HepG2 (cell line): ENCODE data around the gene PBX2. TPM values are rescaled to one million over a fixed set of nuclear protein-coding genes. Genes with fewer than 3 reads are reported as not detected.

Experiments
- ATAC-seq: fragments of 200-7000 bp; cut with Tn5 transposase; 3 replicates; pipeline ENCODE4 v1.9.1; 2020; ENCODE audit warnings: mild to moderate bottlenecking, moderate library complexity
- BruUV-seq: library from RNA; stranded (reverse); fragments of 400-500 nt; replicated peaks from 2 replicates; lab custom pipeline; 2021; lab: Mats Ljungman, UMichigan
- CTCF ChIA-PET: fragments of 300-600 bp; formaldehyde crosslinking; extraction: SDS; loops from one replicate; lab custom pipeline; 2021; ENCODE audit warnings: low total read pairs, inconsistent platforms, low intra/inter-chr PET ratio; lab: Yijun Ruan, JAX
- POLR2A ChIA-PET: fragments of 350-600 bp; sonication (Branson Sonifier 250); formaldehyde crosslinking; loops from one replicate; lab custom pipeline; 2020; ENCODE audit warnings: antibody characterized with exemption, inconsistent platforms; lab: Yijun Ruan, JAX
- DNase-seq: peaks from one replicate; pipeline ENCODE4 v3.0.0-alpha.2; 2015; ENCODE audit warnings: low spot score
- FAIRE-seq: peaks from 3 replicates; lab custom pipeline; 2011; peaks lifted over from hg19 to GRCh38; lab: Jason Lieb, UNC
- H2AFZ ChIP-seq: one replicate; pipeline ENCODE4 v1.6.1; 2011; ENCODE audit warnings: low read length, inconsistent platforms
- H3K27ac ChIP-seq: fragments of 300-600 bp; 3 replicates; pipeline ENCODE4 v1.8.0; 2011; ENCODE audit warnings: mixed run types, mild to moderate bottlenecking, mixed read lengths, low read length, inconsistent platforms; ENCODE audit not compliant: insufficient read depth; ENCODE audit errors: extremely low read length
- H3K27me3 ChIP-seq, 2 experiments: fragments of 200-600 bp in 1 of 2; 2 replicates in 1 of 2; 3 replicates in 1 of 2; pipeline versions ENCODE4 v1.6.0 to v1.8.0; 2011; ENCODE audit warnings: low read length in 2 of 2, mild to moderate bottlenecking in 2 of 2, moderate library complexity in 2 of 2, inconsistent platforms in 1 of 2; ENCODE audit not compliant: insufficient read depth in 2 of 2, control insufficient read depth in 1 of 2
- H3K36me3 ChIP-seq, 2 experiments: fragments of 200-600 bp in 1 of 2; replicated peaks in 1 of 2; 2 replicates in 1 of 2; 3 replicates in 1 of 2; pipeline versions ENCODE4 v1.5.1 to v1.8.0; 2011; ENCODE audit warnings: low read length in 2 of 2, inconsistent platforms in 1 of 2; ENCODE audit not compliant: insufficient read depth in 2 of 2, control insufficient read depth in 1 of 2
- H3K4me1 ChIP-seq: 2 replicates; pipeline ENCODE4 v1.5.1; 2012; ENCODE audit warnings: low read length, inconsistent platforms; ENCODE audit not compliant: insufficient read depth
- H3K4me2 ChIP-seq: 2 replicates; pipeline ENCODE4 v1.6.0; 2011; ENCODE audit warnings: low read depth, low read length, inconsistent platforms
- H3K4me3 ChIP-seq, 3 experiments: fragments of 200-600 bp in 1 of 3; sonication (generic), shearing (Covaris generic) in 1 of 3; replicated peaks in 1 of 3; 2 replicates each; pipeline ENCODE4 v1.5.1; 2011 to 2016; ENCODE audit warnings: low read length in 3 of 3, inconsistent platforms in 2 of 3, low read depth in 2 of 3, mild to moderate bottlenecking in 2 of 3, control low read depth in 1 of 3, mixed read lengths in 1 of 3; ENCODE audit not compliant: insufficient read depth in 1 of 3
- H3K79me2 ChIP-seq: one replicate; pipeline ENCODE4 v1.6.1; 2011; ENCODE audit warnings: low read length, inconsistent platforms; ENCODE audit not compliant: insufficient read depth
- H3K9ac ChIP-seq: 2 replicates; pipeline ENCODE4 v1.6.0; 2011; ENCODE audit warnings: mild to moderate bottlenecking, low read depth, low read length, inconsistent platforms; ENCODE audit not compliant: insufficient read depth
- H3K9me3 ChIP-seq: 2 replicates; pipeline ENCODE4 v1.5.1; 2012; ENCODE audit warnings: mild to moderate bottlenecking, low read length
- H4K20me1 ChIP-seq: 2 replicates; pipeline ENCODE4 v1.6.0; 2011; ENCODE audit warnings: inconsistent platforms, mild to moderate bottlenecking, low read length, moderate library complexity; ENCODE audit not compliant: insufficient read depth
- HIVEP1 ChIP-seq: sonication (generic); formaldehyde crosslinking; IDR thresholded peaks from 2 replicates; pipeline ENCODE4 v1.4.0; 2020; ENCODE audit warnings: mild to moderate bottlenecking, missing genetic modification reagents
- MIER3 ChIP-seq: IDR thresholded peaks from 2 replicates; pipeline ENCODE4 v1.6.1; 2016; ENCODE audit warnings: missing compliant biosample characterization, borderline replicate concordance
- NCOA5 ChIP-seq: sonication (generic); formaldehyde crosslinking; IDR thresholded peaks from 2 replicates; pipeline ENCODE4 v1.4.0; 2020; ENCODE audit warnings: missing genetic modification reagents
- SATB2 ChIP-seq: sonication (generic); formaldehyde crosslinking; IDR thresholded peaks from 2 replicates; pipeline ENCODE4 v1.5.0; 2020; ENCODE audit warnings: missing genetic modification reagents
- ZBTB4 ChIP-seq: sonication (generic); formaldehyde crosslinking; IDR thresholded peaks from 2 replicates; pipeline ENCODE4 v1.4.0; 2020; ENCODE audit warnings: missing genetic modification reagents, mild to moderate bottlenecking, borderline replicate concordance
- ZNF142 ChIP-seq: sonication (generic); formaldehyde crosslinking; IDR thresholded peaks from 2 replicates; pipeline ENCODE4 v1.4.0; 2020; ENCODE audit warnings: missing genetic modification reagents
- ZNF350 ChIP-seq: sonication (generic); formaldehyde crosslinking; IDR thresholded peaks from 2 replicates; pipeline ENCODE4 v1.4.0; 2020; ENCODE audit warnings: mild to moderate bottlenecking, low read depth, missing genetic modification reagents, borderline replicate concordance
- ZUFSP ChIP-seq: sonication (generic); formaldehyde crosslinking; IDR thresholded peaks from 2 replicates; pipeline ENCODE4 v1.9.0; 2021; ENCODE audit warnings: missing genetic modification reagents, mild to moderate bottlenecking, borderline replicate concordance
- in situ Hi-C: cut with HindIII; loops from 2 replicates; pipeline ENCODE4 v1.10.0; 2017; ENCODE audit warnings: low pct_unique_long_range_greater_than_20kb; ENCODE audit not compliant: extremely low pct_ligation_motif_present
- intact Hi-C: fragments of 100-400 bp; cut with micrococcal nuclease; formaldehyde crosslinking; loops from one replicate; pipeline ENCODE4 v1.10.0; 2022; ENCODE audit not compliant: unreplicated experiment
- polyA plus RNA-seq, 8 experiments: library from polyadenylated mRNA; depleted of rRNA in 3 of 8; stranded (reverse) in 7 of 8; unstranded in 1 of 8; fragments of >200 nt; fragmentation: Illumina TruSeq in 4 of 8; extraction: Trizol in 4 of 8; gene quantifications; 2 replicates each; pipeline versions ENCODE4 v1.2.1 to v1.2.3, GENCODE V29; 2011 to 2016; ENCODE audit warnings: low read depth in 4 of 8, missing spikeins in 1 of 8, mixed read lengths in 1 of 8; ENCODE audit not compliant: insufficient read depth in 1 of 8
- total RNA-seq, 5 experiments: library from RNA; depleted of rRNA; stranded (reverse); fragments of >200 nt; fragmentation: Illumina TruSeq; extraction: Trizol; gene quantifications; 2 replicates each; pipeline ENCODE4 v1.2.3, GENCODE V29; 2016; ENCODE audit warnings: low read depth in 1 of 5

The PBX2 gene
- total and polyA plus RNA-seq, 2 of the 13 experiments (the other 11 are each of a cell fraction or from before 2014, with no cell fraction given), result 42.3 to 77.8 TPM

- Histone ChIP-seq H3K4me3 (no peak overlapping the region), H3K4me1 (peaks cover 43% of the 10 kb centered on the region), H3K79me2 (no peaks in the 10 kb centered on the region), H3K4me2 (no peak overlapping the region), H3K9ac (no peak overlapping the region), H3K27ac (no peak overlapping the region), H3K36me3 (no peaks in the 10 kb centered on the region), H4K20me1 (no peaks in the 10 kb centered on the region), H3K27me3 (peaks cover 1 to 6% of the 10 kb centered on the region in 2 experiments; a peak in 2 of 5 replicates), H2AFZ (no peak overlapping the region), H3K9me3 (no peaks in the 10 kb centered on the region)
- in situ Hi-C loops, result no loop called here
- no peak for FAIRE-seq
- no peak for ATAC-seq
- intact Hi-C loops, result no loop called here
- no peak for TF ChIP-seq ZNF350 (CRISPR knock-in tag)
- TF ChIP-seq NCOA5 (CRISPR knock-in tag), result no peak
- no peak for TF ChIP-seq HIVEP1 (CRISPR knock-in tag)
- TF ChIP-seq MIER3, result no peak
- TF ChIP-seq ZNF142, result no peak
- TF ChIP-seq SATB2, result no peak
- TF ChIP-seq ZUFSP (CRISPR knock-in tag), result no peak
- no peak for TF ChIP-seq ZBTB4
- BruUV-seq, result no TSS peak
- DNase-seq, result no peak
- POLR2A ChIA-PET, result interaction anchor here (0.7 to 1.1 kb wide), 2 partner anchors 9 to 46 kb away, joined by 3 to 5 read pairs; partner anchors contain the start of gene ATF6B
- CTCF ChIA-PET, result no interaction called here
Observed at GRCh38 chr6:32137454-32137853, 52.5 kb downstream of the PBX2 start.
